ENCODE results near the gene JMJD8.

DNA sequence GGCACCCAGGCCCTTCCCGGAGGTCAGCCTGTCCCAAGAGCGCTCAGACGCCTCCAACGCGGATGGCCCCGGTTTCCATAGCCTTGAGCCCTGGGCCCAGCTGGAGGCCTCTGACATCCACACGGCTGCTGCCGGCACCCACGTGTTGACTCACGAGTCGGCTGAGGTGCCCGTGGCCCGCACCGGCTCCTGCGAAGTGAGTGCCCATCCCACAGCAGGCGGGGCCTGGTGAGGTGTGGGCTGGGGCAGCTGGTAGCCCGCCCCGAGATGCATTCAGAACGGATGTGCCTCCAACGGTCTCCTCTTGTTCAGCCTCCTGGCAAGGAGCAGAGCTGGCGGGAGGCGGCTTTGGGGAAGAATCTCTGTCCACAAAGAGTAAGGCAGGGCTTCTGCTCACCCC lies 32.3 kb downstream of the JMJD8 start:
- TF ChIP-seq, protein P1, sequence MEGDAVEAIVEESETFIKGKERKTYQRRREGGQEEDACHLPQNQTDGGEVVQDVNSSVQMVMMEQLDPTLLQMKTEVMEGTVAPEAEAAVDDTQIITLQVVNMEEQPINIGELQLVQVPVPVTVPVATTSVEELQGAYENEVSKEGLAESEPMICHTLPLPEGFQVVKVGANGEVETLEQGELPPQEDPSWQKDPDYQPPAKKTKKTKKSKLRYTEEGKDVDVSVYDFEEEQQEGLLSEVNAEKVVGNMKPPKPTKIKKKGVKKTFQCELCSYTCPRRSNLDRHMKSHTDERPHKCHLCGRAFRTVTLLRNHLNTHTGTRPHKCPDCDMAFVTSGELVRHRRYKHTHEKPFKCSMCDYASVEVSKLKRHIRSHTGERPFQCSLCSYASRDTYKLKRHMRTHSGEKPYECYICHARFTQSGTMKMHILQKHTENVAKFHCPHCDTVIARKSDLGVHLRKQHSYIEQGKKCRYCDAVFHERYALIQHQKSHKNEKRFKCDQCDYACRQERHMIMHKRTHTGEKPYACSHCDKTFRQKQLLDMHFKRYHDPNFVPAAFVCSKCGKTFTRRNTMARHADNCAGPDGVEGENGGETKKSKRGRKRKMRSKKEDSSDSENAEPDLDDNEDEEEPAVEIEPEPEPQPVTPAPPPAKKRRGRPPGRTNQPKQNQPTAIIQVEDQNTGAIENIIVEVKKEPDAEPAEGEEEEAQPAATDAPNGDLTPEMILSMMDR (conservative IDR thresholded peaks at IDR 0.05 in 1 of 2, IDR thresholded peaks at IDR 0.05 in 1 of 2; ENCODE audit: low read depth in 1 of 2, low read length in 2 of 2), result no peak
- no peak for TF ChIP-seq EZH2 (IDR thresholded peaks at IDR 0.05; ENCODE audit: low read length, missing control alignments)
